DOHH2 (cell line): Measurements from ENCODE around the gene GARNL3.

Source experiments
- CTCF ChIP-seq: fragments of 200-600 bp; sonication (generic); IDR thresholded peaks from one replicate; pipeline ENCODE4 v1.5.1; 2014; ENCODE audit warnings: antibody characterized with exemption, mild to moderate bottlenecking, low read depth, low read length; ENCODE audit not compliant: poor library complexity, severe bottlenecking
- EZH2phosphoT487 ChIP-seq: fragments of 200-600 bp; sonication (generic); IDR thresholded peaks from 2 replicates; pipeline ENCODE4 v1.6.1; 2017; ENCODE audit warnings: borderline replicate concordance, mild to moderate bottlenecking, antibody characterized with exemption, low read length, moderate library complexity, mixed read lengths

GRCh38 chr9:127333221-127334064, 68.9 kb downstream of the GARNL3 start:
- TF ChIP-seq CTCF (no peak), EZH2phosphoT487 (no peak)
